Measurements from ENCODE around the gene DBNL.

DBNL gene

GRCh38 chr7:44093102-44093641, 48.7 kb downstream of the DBNL start:
- TF ChIP-seq CTCF (conservative IDR thresholded peaks at IDR 0.05; ENCODE audit: low read length), result no peak
- DNase-seq (ENCODE audit: low read depth), result no peak
- no peak overlapping the region for H3K4me3 ChIP-seq (ENCODE audit: low read length)

- DNase-seq (ENCODE audit: low read depth), result no peak
- H3K4me3 ChIP-seq (ENCODE audit: low read length), result no peak overlapping the region
- no peak for TF ChIP-seq CTCF (conservative IDR thresholded peaks at IDR 0.05; ENCODE audit: low read length)
These were observed 49.9 kb downstream of the DBNL start for GRCh38 chr7:44094365-44094764.

DNA sequence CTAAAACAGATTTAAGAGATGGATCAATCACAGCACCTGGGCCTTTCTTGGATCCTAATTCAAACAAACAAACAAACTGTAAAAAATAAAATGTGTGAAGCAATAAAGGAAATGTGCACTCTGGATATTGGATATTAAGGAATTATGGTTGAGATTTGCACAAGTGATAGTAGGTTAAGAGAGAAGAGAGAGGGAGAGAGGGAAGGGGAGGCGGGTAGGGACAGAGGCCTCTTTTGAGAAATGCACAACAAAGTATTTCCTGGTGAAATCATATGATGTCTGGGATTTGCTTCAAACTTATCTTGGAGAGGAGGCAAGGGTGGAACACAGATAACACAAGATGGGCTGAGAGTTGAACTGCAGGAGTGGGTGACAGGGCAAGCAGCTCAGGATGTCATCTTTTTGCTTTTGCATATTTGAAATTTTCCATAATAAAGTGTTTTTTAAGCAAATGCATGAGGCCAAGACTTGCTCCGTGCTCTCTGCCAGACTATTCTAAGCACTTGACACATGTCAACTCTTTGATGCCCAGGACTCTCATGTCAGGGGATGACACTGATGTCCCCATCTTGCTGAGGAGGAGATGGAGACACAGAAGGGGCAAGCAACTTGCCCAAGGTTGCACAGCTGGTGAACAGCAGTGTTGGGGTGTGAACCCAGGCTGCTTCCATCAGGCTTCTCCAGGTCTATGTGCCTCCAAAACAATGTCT, 50.5 kb downstream of the DBNL start:
- no peak overlapping the region for H3K4me3 ChIP-seq (ENCODE audit: low read length)
- TF ChIP-seq CTCF (conservative IDR thresholded peaks at IDR 0.05; ENCODE audit: low read length), result no peak

DNA sequence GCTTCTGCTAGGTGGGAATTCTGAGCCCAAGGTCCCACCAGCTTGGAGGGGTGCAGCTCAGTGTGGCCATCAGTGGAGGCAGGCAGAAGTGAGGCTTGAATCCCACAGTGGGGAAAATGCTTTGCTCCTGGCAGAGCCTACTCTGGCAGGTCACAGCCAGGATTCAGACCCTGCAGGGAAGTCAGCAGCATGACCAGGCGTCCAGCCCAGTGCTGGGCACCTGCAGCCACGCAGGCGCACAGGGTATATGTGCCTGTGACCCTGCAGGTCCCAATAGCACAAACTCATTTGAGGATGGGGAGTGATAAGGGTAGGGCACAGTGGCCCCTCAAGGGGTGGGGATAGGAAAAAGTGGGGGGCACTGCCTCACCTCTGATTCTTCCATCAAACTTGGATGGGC, 51.3 kb downstream of the DBNL start:
- no peak for DNase-seq (ENCODE audit: low read depth)
- no peak overlapping the region for H3K4me3 ChIP-seq (ENCODE audit: low read length)
- no peak for TF ChIP-seq CTCF (conservative IDR thresholded peaks at IDR 0.05; ENCODE audit: low read length)

More for the DNA sequence above, 50.5 kb downstream of the DBNL start:
- no peak for DNase-seq (ENCODE audit: low read depth)

- no peak for TF ChIP-seq CTCF (conservative IDR thresholded peaks at IDR 0.05; ENCODE audit: low read length)
- H3K4me3 ChIP-seq (ENCODE audit: low read length), result no peak overlapping the region
- DNase-seq (ENCODE audit: low read depth), result no peak
These were observed 51.9 kb downstream of the DBNL start for GRCh38 chr7:44096326-44096881.

DNA sequence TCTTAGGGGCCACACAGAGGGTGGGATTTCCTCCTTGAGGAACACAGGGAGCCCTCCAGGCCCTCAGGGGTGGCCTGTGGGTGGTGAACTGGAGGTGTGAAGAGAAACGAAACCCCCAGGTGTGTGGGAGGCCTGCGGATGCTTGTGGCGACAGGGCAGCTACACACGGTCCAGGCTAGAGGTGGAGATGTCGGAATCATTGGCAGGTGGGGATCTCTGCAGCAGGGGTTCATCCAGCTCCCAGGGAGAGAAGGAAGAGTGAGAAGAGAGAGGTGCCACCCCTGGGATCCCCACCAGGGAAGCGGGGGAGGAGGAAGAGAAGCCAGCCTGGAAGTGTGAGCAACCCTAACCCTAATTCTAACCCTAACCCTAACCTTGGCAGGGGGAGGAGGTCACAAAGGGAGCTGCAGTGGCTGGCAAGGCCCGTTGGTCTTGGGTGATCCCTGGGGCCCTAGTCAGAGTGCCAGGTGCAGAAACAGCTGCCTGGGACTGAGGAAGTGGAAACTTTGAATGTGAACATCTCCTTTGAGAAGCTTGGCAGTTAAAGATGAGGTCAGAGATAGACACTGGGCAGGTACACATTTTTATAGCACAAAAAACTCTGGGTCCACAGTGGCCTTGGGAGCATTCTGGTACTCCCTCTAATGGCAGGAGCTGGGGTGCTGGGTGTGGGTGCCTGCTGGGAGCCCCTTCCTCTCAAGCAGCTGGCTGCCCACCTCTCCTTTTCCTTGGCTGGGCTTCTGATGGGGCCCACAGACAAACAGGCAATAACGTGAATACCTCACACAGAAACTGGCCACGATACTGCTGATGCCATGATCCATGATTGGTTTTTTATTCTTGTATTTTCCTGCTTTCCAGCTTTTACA, 52.8 kb downstream of the DBNL start:
- no peak for DNase-seq (ENCODE audit: low read depth)
- H3K4me3 ChIP-seq (ENCODE audit: low read length), result no peak overlapping the region
- TF ChIP-seq CTCF (conservative IDR thresholded peaks at IDR 0.05; ENCODE audit: low read length), result no peak
